HG03342 (cell line): Measurements from ENCODE around the gene DHDDS.
"Not testable (repeated sequence)": the region's sequence is repeated elsewhere in the genome, so short reads cannot be mapped to it uniquely, and the experiment has no call there.

Experiments used
- ATAC-seq: cut with Tn5 transposase; IDR thresholded peaks from one replicate; pipeline ENCODE4 v1.9.1; 2021; ENCODE audit warnings: mild to moderate bottlenecking, moderate library complexity; ENCODE audit not compliant: unreplicated experiment

The DHDDS gene

DNA sequence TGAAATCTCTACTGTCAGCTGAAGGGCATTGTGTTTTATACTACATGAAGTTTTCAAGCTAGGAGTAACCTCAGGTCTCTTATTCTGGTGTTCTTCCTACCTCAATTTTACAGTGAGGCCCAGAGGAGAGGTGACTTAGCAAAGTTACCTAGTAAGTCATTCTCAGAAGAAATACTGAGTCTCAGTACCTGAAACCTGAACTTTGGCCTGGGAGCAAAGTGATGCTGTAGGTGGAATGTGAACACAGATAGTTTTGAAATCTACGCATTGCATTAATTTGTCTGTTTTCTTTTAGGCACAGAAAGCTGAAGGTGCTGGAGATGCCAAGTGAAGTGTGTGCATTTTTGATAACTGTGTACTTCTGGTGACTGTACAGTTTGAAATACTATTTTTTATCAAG is 42.7 kb downstream of the DHDDS start:
- no peak for ATAC-seq

DNA sequence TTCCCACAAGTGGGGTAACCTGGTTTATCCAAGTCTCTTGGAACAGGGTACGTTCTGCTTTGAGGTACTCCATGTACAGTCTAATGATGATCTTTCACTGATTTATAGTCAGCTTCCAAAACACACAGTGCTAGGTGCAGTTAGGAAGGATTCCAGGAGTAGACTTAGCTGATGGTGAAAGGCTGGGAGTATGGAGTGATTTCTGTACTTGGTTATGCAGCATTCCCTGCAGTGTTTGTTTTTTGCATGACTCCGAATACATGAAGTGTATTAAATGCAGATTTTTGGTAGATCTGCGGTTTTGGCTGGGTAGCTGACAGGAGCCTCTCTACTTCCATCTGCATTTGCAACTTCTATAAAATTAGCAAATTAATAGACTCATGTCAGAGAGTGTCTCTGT is 43.9 kb downstream of the DHDDS start:
- no peak for ATAC-seq

GRCh38 chr1:26476958-26477357 is 44.8 kb downstream of the DHDDS start:
- no peak for ATAC-seq

DNA sequence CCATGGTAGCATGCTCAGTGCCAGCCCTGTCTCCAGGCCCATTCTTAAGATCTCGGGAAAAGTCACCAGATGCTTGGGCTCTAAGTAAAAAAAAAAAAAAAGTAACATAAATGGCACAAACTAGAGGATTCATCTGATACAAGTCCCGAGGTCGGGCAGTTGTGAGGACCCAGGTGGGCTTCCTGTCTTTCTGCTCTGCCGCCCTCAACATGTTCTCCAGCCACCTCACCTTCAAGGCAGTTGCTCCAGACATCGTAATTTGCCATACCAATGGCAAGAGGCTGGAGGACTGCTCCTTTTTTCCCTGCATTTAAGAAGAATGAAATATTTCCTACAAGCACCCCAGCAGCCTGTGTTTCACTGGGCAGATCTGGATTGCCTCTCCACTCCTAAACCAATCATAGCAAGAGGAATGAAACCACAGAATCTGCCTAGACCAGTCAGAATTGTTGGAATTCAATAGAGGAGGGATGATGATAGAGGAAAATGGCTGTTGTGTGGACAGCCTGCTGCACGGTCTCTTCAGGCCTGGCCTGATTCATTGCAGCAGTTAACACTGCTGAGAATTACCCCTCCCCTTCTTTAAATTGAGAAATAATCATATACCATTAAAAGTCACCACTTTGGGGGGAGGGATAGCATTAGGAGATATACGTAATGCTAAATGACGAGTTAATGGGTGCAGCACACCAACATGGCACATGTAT is 45.5 kb downstream of the DHDDS start:
- ATAC-seq = no peak

GRCh38 chr1:26478159-26478558 is 46.0 kb downstream of the DHDDS start:
- ATAC-seq = no peak

DNA sequence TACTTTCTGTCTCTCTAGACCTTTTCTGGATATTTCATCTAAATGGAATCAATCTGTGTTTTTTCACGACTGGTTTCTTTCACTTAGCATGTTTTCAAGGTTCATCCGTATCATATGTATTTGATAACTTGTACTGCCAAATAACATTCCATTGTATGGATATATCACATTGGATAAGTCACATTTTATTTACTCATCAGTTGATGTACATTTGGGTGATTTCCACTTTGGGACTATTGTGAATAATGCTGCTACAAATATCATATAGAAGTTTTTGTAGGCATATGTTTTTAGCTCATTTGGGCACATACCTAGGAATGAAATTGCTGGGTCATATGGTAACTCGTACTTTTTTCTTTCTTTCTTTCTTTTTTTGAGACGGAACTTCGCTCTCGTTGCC is 46.9 kb downstream of the DHDDS start:
- ATAC-seq = no peak

- no peak for ATAC-seq
Observed at GRCh38 chr1:26482921-26483320, 50.8 kb downstream of the DHDDS start.

GRCh38 chr1:26483980-26484379 is 51.9 kb downstream of the DHDDS start:
- no peak for ATAC-seq

GRCh38 chr1:26490155-26490554 is 58.0 kb downstream of the DHDDS start:
- ATAC-seq = no peak

- no peak for ATAC-seq
Observed at GRCh38 chr1:26493267-26493666, 61.1 kb downstream of the DHDDS start.

DNA sequence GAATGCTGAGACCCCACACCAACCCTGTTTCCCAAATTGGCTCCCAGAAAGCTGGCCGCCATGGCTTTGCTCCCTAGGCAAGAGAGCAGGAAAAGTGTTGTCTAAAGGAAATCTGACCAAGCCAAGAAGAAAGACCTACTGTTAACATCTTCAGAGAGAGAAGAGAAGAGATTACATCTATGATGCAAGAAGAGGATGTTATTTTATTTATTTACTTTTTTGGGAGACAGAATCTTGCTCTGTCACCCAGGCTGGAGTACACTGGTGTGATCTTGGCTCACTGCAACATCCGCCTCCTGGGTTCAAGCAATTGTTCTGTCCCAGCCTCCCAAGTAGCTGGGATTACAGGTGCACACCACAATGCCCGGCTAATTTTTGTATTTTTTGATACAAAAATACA is 61.8 kb downstream of the DHDDS start:
- no peak for ATAC-seq

- ATAC-seq = no peak
Observed at GRCh38 chr1:26496861-26497260, 64.7 kb downstream of the DHDDS start.

DNA sequence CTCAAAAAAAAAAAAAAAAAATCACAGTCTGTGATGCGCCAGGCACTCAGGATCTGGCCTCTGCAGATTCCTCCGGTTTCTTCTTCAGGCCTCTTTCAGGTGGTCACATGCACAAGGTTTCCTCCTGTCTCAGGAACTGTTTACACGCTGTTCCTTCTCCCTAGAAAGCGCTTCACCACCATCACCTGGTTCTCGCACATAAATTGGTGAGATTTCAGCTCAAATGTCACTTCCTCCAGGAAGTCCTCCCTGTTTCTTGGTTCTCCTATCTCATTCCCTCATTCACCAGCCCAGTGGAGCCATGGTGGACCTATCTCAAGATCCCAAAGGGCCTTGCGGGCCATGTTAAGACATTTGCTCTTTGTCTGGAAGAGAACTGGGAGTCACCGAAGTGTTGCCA is 66.8 kb downstream of the DHDDS start:
- ATAC-seq = no peak

DNA sequence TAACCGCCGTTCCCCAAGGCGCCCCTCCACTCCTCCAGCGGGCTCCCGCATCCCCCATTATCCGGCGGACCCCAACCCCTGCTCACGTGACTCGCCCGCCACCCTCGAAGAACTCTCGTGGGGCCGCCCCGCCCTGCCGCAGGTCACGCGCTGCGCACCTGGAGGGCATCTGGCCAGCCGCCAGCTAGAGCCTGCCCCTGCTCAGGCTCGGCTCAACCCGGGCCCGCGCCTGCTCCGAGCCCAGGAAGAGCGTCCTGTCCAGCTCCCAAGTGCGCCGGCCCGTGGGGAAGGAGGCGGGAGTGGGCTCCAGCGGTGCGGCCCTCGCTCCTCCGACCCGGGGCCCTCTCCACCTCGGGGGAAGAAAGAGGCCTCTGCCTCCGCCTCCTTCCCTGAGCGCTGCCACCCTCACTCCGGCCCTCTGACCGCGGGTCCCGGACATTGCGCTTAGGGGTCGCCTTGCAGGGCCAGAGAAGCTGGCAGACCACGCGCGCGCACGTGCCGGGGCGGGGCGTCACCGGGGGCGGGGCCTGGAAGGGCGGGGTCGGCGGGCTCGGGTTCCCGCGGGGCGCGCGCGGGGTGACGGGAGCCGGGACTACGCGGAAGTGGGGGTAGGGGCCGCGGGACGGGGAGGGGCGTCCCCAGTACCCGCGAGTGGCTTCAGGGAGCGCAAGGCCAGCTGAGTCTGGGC is 68.5 kb downstream of the DHDDS start:
- peak; percentile 52 for ATAC-seq

- not testable (repeated sequence) for ATAC-seq
Observed at GRCh38 chr1:26510711-26511110, 78.6 kb downstream of the DHDDS start.

GRCh38 chr1:26515836-26516235 is 83.7 kb downstream of the DHDDS start:
- not testable (repeated sequence) for ATAC-seq

- ATAC-seq = no peak
Observed at GRCh38 chr1:26516987-26517765, 85.1 kb downstream of the DHDDS start.

- no peak for ATAC-seq
Observed at GRCh38 chr1:26517766-26518049, 85.6 kb downstream of the DHDDS start.

DNA sequence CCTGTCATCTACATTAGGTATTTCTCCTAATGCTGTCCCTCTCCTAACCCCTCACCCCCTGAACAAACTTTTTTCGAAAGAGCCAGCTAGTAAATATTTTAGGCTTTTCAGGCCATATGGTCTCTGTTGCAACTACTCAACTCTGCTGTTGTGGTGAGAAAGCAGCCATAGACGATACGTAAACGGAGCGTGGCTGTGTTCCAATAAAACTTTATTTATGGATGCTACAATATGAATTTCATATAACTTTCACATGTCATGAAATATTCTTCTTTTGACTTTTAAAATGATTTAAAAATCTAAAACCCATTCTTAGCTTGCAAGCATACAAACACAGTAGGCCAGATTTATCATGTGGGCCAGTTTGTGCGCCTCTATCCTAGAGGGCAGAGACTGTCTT is 86.2 kb downstream of the DHDDS start:
- ATAC-seq = no peak

DNA sequence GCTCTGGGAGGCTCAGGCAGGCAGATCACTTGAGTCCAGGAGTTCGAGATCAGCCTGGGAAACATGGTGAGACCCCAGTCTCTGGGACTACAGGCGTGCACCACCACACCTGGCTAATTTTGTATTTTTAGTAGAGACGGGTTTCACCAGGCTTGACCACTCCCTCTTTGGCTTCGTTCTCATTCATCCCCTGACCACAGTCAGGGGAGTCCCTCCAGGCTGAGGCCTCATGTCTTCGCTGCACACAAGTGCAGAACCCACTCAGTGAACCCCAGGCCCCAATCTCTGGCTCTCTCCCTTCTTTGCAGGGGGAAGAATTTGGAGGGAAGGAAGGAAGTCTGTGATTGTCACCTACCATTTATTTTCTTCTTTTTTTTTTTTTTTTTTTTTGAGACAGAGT is 88.2 kb downstream of the DHDDS start:
- no peak for ATAC-seq
